Measurements from ENCODE around the gene RFTN1.

The RFTN1 gene

DNA sequence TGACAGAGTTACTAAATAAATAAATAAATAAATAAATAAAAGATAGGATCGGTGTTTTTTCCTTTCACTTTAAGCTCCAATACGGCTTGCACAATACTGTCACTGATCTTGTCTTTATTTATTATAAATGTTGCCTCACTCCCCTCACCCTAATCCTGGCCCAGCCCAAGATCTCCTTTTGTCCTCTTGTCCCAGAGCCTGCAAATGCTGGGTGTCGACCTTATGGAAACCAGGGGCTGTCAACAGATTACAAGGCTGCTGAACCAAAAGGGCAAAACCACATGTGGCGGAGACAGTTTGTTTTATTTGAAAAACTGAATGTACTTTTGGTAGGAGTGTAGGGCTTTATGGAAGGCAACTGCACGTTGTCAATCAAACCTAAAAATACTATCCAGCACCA, 75.9 kb downstream of the RFTN1 start:
- DNase-seq, result no peak
- H3K36me3 Mint-ChIP-seq (ENCODE audit: insufficient read depth), result peaks cover 8% of the 10 kb centered on the region
- H3K27me3 Mint-ChIP-seq, result no peaks in the 10 kb centered on the region
- H3K4me3 Mint-ChIP-seq, result no peak overlapping the region
- H3K4me1 Mint-ChIP-seq (ENCODE audit: low read depth in 2 of 2), result peaks cover 4 to 29% of the 10 kb centered on the region in 2 donors
- no peak overlapping the region for H3K27ac Mint-ChIP-seq
- no peak for ATAC-seq (replicated peaks)
- no peaks in the 10 kb centered on the region for H3K9me3 Mint-ChIP-seq

DNA sequence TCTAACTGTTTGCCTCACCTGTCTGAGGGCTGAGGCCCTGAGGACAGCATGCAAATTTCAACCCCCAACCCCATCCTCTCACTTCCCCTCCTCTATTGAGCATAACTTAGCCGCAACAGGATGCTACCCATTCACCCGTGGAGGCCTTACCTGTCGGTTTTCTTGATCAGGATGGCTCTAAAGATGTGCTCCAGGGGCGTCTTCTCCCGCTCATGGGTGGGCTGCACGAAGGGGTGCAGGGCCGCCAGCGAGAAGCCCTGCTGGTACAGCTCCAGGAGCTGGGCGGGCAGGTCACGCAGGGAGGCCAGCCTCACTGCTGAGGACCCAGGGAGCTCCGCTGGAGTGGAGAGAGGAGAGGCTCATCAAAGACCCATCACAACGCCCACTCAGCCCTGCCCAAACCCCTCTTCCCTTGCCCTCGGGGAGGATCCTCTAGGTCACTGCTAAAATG, 79.8 kb downstream of the RFTN1 start:
- ATAC-seq (replicated peaks), result no peak
- DNase-seq, result no peak
- H3K27me3 Mint-ChIP-seq, result no peaks in the 10 kb centered on the region
- H3K27ac Mint-ChIP-seq, result no peak overlapping the region
- peaks cover 20% of the 10 kb centered on the region for H3K36me3 Mint-ChIP-seq (ENCODE audit: insufficient read depth)
- no peak overlapping the region for H3K4me3 Mint-ChIP-seq
- no peaks in the 10 kb centered on the region for H3K9me3 Mint-ChIP-seq
- H3K4me1 Mint-ChIP-seq (ENCODE audit: low read depth in 2 of 2), result peaks cover 3 to 23% of the 10 kb centered on the region in 2 donors

DNA sequence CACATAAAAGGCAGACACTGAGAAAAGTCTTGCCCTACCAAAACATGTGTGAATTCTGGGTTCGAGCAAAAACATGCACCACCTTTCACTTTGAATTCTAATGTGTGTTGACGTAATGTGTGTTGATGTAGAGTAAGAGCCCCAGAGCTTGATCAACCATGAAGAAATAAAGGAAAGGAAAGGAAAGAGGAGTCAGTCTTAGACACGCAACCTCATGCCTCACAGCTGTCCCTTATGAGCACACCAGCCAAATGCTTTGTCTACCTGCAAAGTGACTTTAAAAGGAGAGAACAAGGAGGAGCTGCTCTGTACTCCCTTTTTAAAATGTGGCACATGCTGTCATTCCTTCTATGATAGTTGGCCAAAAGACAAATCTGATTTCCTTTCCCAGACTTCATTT, 80.8 kb downstream of the RFTN1 start:
- ATAC-seq (replicated peaks), result no peak
- Mint-ChIP-seq H3K27ac (no peak overlapping the region), H3K27me3 (no peaks in the 10 kb centered on the region), H3K4me3 (no peak overlapping the region), H3K36me3 (ENCODE audit: insufficient read depth) (peaks cover 20% of the 10 kb centered on the region), H3K9me3 (no peaks in the 10 kb centered on the region), H3K4me1 (ENCODE audit: low read depth in 2 of 2) (peaks cover 3 to 28% of the 10 kb centered on the region in 2 donors)
- DNase-seq, result no peak

GRCh38 chr3:16430717-16431630, 82.5 kb downstream of the RFTN1 start:
- peaks cover 20% of the 10 kb centered on the region for H3K36me3 Mint-ChIP-seq (ENCODE audit: insufficient read depth)
- DNase-seq, result no peak

DNA sequence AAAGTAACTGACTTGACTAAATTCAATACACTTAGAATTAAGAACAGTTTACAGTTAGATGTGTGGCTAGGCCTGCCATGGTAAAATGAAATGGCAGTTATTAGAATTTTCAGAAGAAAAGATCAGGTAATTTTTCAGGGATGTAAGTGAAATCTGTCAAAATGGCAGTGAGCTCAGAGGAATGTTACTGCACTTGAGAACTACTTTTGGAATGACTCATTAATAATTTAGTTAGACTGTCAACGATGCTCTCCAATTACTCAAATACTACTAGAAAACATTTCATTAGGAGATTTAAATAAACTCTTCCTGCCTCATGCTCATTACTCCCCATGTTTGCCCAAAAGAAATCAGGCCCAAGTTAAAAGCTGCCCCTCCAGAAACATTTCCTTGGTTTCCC, 84.4 kb downstream of the RFTN1 start:
- Mint-ChIP-seq H3K27ac (no peak overlapping the region), H3K36me3 (ENCODE audit: insufficient read depth) (peaks cover 20% of the 10 kb centered on the region), H3K4me3 (no peak overlapping the region), H3K4me1 (ENCODE audit: low read depth in 2 of 2) (peaks cover 7 to 45% of the 10 kb centered on the region in 2 donors), H3K9me3 (no peaks in the 10 kb centered on the region), H3K27me3 (no peaks in the 10 kb centered on the region)
- ATAC-seq (replicated peaks) (no peak), DNase-seq (no peak)

More at GRCh38 chr3:16430717-16431630, 82.5 kb downstream of the RFTN1 start:
- Mint-ChIP-seq H3K4me1 (ENCODE audit: low read depth in 2 of 2) (peaks cover 5 to 36% of the 10 kb centered on the region in 2 donors), H3K27ac (peak overlapping the region; percentile 7 to 38), H3K9me3 (no peaks in the 10 kb centered on the region), H3K4me3 (no peak overlapping the region), H3K27me3 (no peaks in the 10 kb centered on the region)
- no peak for ATAC-seq (replicated peaks)

- Mint-ChIP-seq H3K4me3 (no peak overlapping the region), H3K27me3 (no peaks in the 10 kb centered on the region), H3K4me1 (ENCODE audit: low read depth in 2 of 2) (peaks cover 7 to 46% of the 10 kb centered on the region in 2 donors), H3K27ac (no peak overlapping the region), H3K36me3 (ENCODE audit: insufficient read depth) (peaks cover 20% of the 10 kb centered on the region), H3K9me3 (no peaks in the 10 kb centered on the region)
- ATAC-seq (replicated peaks) (no peak), DNase-seq (no peak)
These were observed 84.9 kb downstream of the RFTN1 start for GRCh38 chr3:16428612-16429011.

- Mint-ChIP-seq H3K4me3 (no peak overlapping the region), H3K9me3 (no peaks in the 10 kb centered on the region), H3K27me3 (no peaks in the 10 kb centered on the region), H3K27ac (peak overlapping the region in 1 of 2 donors; percentile 42), H3K4me1 (ENCODE audit: low read depth in 2 of 2) (peaks cover 7 to 49% of the 10 kb centered on the region in 2 donors), H3K36me3 (ENCODE audit: insufficient read depth) (peaks cover 15% of the 10 kb centered on the region)
- DNase-seq (no peak), ATAC-seq (replicated peaks) (no peak)
These were observed 86.2 kb downstream of the RFTN1 start for GRCh38 chr3:16427103-16427965.

- Mint-ChIP-seq H3K9me3 (no peaks in the 10 kb centered on the region), H3K4me1 (ENCODE audit: low read depth in 2 of 2) (peaks cover 7 to 48% of the 10 kb centered on the region in 2 donors), H3K4me3 (no peak overlapping the region), H3K27ac (peak overlapping the region in 1 of 2 donors; percentile 42), H3K27me3 (no peaks in the 10 kb centered on the region), H3K36me3 (ENCODE audit: insufficient read depth) (peaks cover 9% of the 10 kb centered on the region)
- ATAC-seq (replicated peaks), result no peak
- no peak for DNase-seq
These were observed 86.8 kb downstream of the RFTN1 start for GRCh38 chr3:16426665-16427064.

DNA sequence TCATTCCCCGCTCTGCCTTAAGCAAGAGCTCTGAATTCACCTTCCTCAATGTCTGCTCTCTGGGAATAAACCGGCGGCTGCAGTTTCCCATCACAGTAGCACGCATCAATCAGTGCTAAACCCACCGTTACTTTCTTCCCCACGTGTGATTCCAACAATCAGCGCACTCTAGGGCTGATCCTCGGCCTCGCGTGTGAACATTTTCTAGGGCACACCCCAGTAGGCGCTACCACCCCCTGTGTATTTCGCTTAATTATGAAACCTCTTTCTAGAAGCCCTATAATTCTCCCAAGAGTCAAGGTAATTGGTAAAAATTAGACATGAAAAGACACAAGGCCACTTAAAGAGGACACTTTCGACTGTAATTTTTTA, 87.5 kb downstream of the RFTN1 start:
- Mint-ChIP-seq H3K27me3 (no peaks in the 10 kb centered on the region), H3K36me3 (ENCODE audit: insufficient read depth) (peaks cover 9% of the 10 kb centered on the region), H3K9me3 (no peaks in the 10 kb centered on the region), H3K4me1 (ENCODE audit: low read depth in 2 of 2) (peaks cover 7 to 47% of the 10 kb centered on the region in 2 donors), H3K4me3 (no peak overlapping the region), H3K27ac (peak overlapping the region in 1 of 2 donors; percentile 42)
- DNase-seq, result no peak
- no peak for ATAC-seq (replicated peaks)

DNA sequence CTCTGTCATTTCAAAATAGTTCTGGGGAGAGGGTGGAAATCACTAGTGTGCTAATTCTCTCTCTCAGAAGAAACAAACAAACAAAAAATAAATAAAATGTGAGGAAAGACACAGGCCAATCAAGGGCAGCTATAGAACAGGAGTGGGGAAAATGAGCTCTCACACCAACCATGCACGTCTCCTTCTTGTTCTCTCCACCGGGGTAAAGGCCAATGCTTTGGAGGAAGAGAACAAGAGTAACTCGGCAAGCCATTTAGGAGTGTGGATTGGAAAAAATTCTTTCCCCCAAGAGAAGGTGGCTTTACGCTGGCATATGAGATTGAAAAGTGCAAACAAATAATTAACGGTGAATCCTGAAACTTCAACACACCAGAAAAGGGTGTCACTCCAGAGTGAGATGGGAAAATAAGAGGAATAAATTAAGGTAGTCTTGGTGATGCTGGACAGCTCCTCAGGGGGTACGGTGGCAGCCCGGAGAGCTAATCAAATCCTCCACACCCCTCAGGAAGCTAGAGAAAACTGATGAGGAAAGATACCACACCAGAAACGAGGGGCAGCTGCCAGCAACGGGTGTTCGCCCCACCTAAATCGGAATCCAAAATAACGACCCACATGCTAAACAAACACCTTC, 88.0 kb downstream of the RFTN1 start:
- Mint-ChIP-seq H3K36me3 (ENCODE audit: insufficient read depth) (peaks cover 9% of the 10 kb centered on the region), H3K27me3 (no peaks in the 10 kb centered on the region), H3K27ac (no peak overlapping the region), H3K4me1 (ENCODE audit: low read depth in 2 of 2) (peaks cover 7 to 45% of the 10 kb centered on the region in 2 donors), H3K9me3 (no peaks in the 10 kb centered on the region), H3K4me3 (no peak overlapping the region)
- ATAC-seq (replicated peaks) (no peak), DNase-seq (no peak)

DNA sequence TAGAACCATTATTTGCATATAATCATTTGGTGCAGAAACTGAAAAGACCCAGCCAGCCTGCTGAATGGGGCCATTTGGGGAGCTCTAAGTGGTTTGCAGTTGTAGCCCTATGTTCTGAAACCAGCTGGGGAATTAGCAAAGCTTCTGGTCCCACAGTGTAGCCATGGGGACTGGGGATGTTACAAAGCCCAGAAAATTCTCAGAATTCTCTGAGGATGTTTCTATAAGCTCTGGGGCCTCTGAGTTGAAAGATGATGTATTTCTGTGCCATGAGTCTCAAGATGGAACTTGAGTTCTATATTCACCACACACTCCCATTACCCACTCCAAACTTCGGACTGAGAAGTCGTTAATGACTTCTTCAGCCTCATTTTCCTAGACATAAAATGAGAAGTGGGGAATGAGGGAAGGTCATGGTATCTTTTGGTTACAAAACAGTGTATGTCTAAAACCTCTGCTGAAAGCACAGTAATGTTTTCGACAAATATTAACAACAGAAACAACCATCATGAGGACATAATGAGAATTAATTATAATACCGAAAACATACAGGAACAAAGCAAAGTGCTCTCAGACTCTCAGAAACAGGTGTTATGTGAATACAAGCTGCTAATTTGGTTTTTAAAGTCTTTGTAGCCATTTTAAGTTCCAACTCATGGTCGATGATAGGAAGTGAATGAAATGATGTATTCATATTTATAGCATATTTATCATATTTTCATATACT, 89.4 kb downstream of the RFTN1 start:
- H3K36me3 Mint-ChIP-seq (ENCODE audit: insufficient read depth), result peaks cover 9% of the 10 kb centered on the region
- H3K4me3 Mint-ChIP-seq, result no peak overlapping the region
- H3K27me3 Mint-ChIP-seq, result no peaks in the 10 kb centered on the region
- ATAC-seq (replicated peaks), result no peak
- no peak overlapping the region for H3K27ac Mint-ChIP-seq
- DNase-seq, result no peak
- H3K4me1 Mint-ChIP-seq (ENCODE audit: low read depth in 2 of 2), result peaks cover 5 to 48% of the 10 kb centered on the region in 2 donors
- no peaks in the 10 kb centered on the region for H3K9me3 Mint-ChIP-seq

DNA sequence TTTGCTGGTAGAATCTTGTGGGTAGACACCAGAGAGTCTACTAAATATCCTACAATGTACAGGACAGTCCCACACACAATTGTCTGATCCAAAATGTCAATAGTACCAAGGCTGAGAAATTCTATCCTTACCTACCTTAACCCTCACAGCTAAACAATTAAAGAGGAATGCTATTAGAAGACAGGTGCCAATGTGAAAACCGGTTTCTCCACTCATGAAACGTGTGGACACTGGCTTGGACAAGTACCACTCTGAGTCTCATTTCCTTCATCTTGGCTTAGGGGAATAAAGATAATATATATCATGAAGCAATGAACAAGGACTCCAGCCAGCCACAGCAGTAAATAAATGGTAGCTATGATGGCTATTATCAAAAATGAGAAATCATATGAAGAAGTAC, 90.2 kb downstream of the RFTN1 start:
- DNase-seq (no peak), ATAC-seq (replicated peaks) (no peak)
- Mint-ChIP-seq H3K27me3 (no peaks in the 10 kb centered on the region), H3K36me3 (ENCODE audit: insufficient read depth) (peaks cover 9% of the 10 kb centered on the region), H3K27ac (peak overlapping the region in 1 of 2 donors; percentile 10), H3K9me3 (no peaks in the 10 kb centered on the region), H3K4me1 (ENCODE audit: low read depth in 2 of 2) (peaks cover 8 to 52% of the 10 kb centered on the region in 2 donors), H3K4me3 (no peak overlapping the region)
